CD4-positive, CD25-positive, alpha-beta regulatory T cell (primary cell): Measurements from ENCODE around the gene ASIC1. TPM values are rescaled to one million over a fixed set of nuclear protein-coding genes. Genes with fewer than 3 reads are reported as not detected.

Experiments
- ATAC-seq, 2 donors: fragments of 150-1000 bp; cut with Tn5 transposase; one replicate each; pipeline ENCODE4 v1.10.0; 2021; ENCODE audit warnings: low read depth in 2 of 2, moderate number of reproducible peaks in 2 of 2, moderate library complexity in 1 of 2
- DNase-seq, 3 donors: peaks; one replicate each; pipeline versions ENCODE4 v3.0.0 to v3.0.0-alpha.2; 2012 to 2022; ENCODE audit warnings: mixed read lengths in 1 of 3
- H3K27ac ChIP-seq: one replicate; pipeline ENCODE4 v1.7.0; 2013; ENCODE audit warnings: mild to moderate bottlenecking, low read length; ENCODE audit not compliant: insufficient read depth, poor library complexity, severe bottlenecking
- H3K27me3 ChIP-seq: one replicate; pipeline ENCODE4 v1.7.0; 2013; ENCODE audit warnings: low read length; ENCODE audit not compliant: control insufficient read depth, insufficient read depth
- H3K36me3 ChIP-seq: one replicate; pipeline ENCODE4 v1.7.0; 2013; ENCODE audit warnings: mild to moderate bottlenecking, low read length, moderate library complexity; ENCODE audit not compliant: control insufficient read depth, insufficient read depth
- H3K4me1 ChIP-seq: 2 replicates; pipeline ENCODE4 v1.7.0; 2013; ENCODE audit warnings: mild to moderate bottlenecking, low read length; ENCODE audit not compliant: insufficient read depth, control insufficient read depth, poor library complexity, severe bottlenecking
- H3K4me3 ChIP-seq: one replicate; pipeline ENCODE4 v1.7.0; 2013; ENCODE audit warnings: low read depth, mild to moderate bottlenecking, low read length, moderate library complexity
- H3K9me3 ChIP-seq, 2 experiments: 1 replicate in 1 of 2; 2 replicates in 1 of 2; pipeline ENCODE4 v1.7.0; 2013; ENCODE audit warnings: low read length in 2 of 2, mild to moderate bottlenecking in 1 of 2, moderate library complexity in 1 of 2; ENCODE audit not compliant: control insufficient read depth in 2 of 2
- H3K27ac Mint-ChIP-seq, 3 donors: one replicate each; pipeline ENCODE4 v1.8.0; 2020 to 2022; ENCODE audit warnings: mild to moderate bottlenecking in 3 of 3, mixed read lengths in 3 of 3, moderate library complexity in 2 of 3
- H3K27me3 Mint-ChIP-seq: one replicate; pipeline ENCODE4 v1.8.0; 2022; ENCODE audit warnings: mild to moderate bottlenecking, mixed read lengths
- H3K36me3 Mint-ChIP-seq: one replicate; pipeline ENCODE4 v1.8.0; 2020; ENCODE audit warnings: mixed read lengths
- H3K4me1 Mint-ChIP-seq, 4 donors: one replicate each; pipeline ENCODE4 v1.8.0; 2020 to 2022; ENCODE audit warnings: mixed read lengths in 4 of 4, mild to moderate bottlenecking in 1 of 4
- H3K4me3 Mint-ChIP-seq, 4 donors: one replicate each; pipeline ENCODE4 v1.8.0; 2020 to 2022; ENCODE audit warnings: mild to moderate bottlenecking in 4 of 4, mixed read lengths in 4 of 4, moderate library complexity in 3 of 4
- H3K9me3 Mint-ChIP-seq, 7 donors: one replicate each; pipeline ENCODE4 v1.8.0; 2020 to 2022; ENCODE audit warnings: mixed read lengths in 7 of 7, mild to moderate bottlenecking in 3 of 7, moderate library complexity in 2 of 7
- polyA plus RNA-seq, 4 donors: library from polyadenylated mRNA; unstranded; fragments of 300-500 nt; fragmentation: Illumina TruSeq; gene quantifications; one replicate each; pipeline ENCODE4 v1.2.3, GENCODE V29; 2021
- total RNA-seq: library from RNA; stranded (reverse); gene quantifications from one replicate; pipeline ENCODE4 v1.2.3, GENCODE V29; 2022

ASIC1 gene
- total and polyA plus RNA-seq, 5 donors from 2014 or later, result 0.47 to 2.1 (median 0.49) TPM; not detected in 1

DNA sequence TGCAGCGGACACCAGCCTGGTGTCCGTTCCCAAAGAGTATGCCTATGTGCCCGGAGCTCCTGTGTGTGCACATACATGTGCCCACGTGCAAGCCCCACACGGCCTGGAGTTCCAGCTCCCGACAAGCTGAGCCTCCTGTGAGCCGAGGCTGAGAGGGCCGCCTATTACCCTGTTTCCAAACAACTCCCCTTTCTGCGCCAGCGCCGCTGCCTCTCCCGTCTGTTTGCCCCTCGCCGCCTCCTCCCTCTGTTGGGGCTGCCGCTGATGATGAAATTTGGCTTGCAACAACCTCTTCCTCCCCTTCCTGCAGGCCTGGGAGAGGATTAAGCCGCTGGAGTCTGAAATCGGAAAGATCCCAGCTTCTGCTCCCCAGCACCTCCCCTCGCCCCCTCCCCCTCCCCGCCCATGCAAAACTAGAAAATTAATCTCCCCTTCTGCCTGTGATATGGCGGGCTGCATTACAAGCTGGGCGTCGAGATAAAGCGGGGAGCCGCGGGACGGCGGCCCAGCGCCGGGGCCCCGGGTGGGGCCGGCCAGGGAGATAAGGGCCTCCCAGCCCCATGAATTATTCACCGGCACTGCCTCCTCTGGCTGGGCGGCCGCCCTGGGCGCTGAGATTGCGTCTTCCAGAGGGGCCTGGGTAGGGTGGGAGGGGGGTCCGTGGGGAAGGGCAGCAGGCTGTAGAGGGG, 6.8 kb upstream of the ASIC1 start:
- Mint-ChIP-seq H3K9me3 (peaks cover 0 to 2% (median 0%) of the 10 kb centered on the region in 7 donors), H3K27ac (no peak overlapping the region), H3K4me3 (no peak overlapping the region), H3K4me1 (peaks cover 0 to 10% (median 1%) of the 10 kb centered on the region in 4 donors), H3K27me3 (peaks cover 63% of the 10 kb centered on the region), H3K36me3 (no peaks in the 10 kb centered on the region)
- Histone ChIP-seq H3K9me3 (no peaks in the 10 kb centered on the region), H3K4me3 (no peak overlapping the region), H3K36me3 (no peaks in the 10 kb centered on the region), H3K27ac (no peak overlapping the region), H3K4me1 (peaks cover 7% of the 10 kb centered on the region), H3K27me3 (peaks cover 27% of the 10 kb centered on the region)
- DNase-seq, result no peak
- ATAC-seq, result no peak

DNA sequence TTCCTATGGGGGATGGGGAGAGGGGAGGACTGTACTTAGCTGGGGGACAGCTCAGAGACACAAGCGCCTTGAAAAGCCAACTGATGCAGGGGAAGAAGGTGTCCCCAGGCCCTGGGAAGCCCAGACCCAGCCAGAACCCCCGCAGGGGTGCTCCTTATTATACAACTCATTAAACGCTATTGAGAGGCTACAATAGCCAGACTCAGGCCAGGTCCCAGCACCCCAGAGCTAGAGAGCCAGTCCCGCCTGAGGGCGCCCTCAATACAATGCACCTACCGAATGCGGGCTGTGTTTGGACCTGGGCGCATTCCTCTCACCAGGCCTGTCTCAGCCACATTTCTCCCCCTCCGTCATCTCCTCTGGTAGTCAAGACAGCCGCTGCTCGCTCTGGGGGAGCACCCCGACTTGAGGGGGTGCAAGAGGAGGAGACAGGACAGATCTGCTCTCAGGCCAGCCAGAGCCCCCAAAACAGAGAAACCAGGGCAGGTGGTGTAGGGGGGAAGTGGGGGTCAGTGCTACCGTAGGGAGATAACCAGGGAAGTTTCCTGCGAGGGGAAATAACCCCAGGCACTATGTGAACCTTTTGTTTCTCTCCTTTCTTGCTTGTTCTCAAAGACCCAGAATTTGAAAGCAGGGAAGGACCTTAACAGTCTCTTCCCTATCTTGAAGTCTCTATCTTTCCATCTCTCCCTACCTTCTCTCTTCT, 6.1 kb upstream of the ASIC1 start:
- peaks cover 14% of the 10 kb centered on the region for H3K4me1 ChIP-seq
- H3K27me3 ChIP-seq, result peaks cover 27% of the 10 kb centered on the region
- H3K4me1 Mint-ChIP-seq, result peaks cover 0 to 17% (median 7%) of the 10 kb centered on the region in 4 donors
- DNase-seq (no peak), ATAC-seq (no peak)
- peaks cover 0 to 2% (median 0%) of the 10 kb centered on the region in 7 donors for H3K9me3 Mint-ChIP-seq
- H3K36me3 ChIP-seq, result no peaks in the 10 kb centered on the region
- no peak overlapping the region for H3K27ac ChIP-seq
- no peak overlapping the region for H3K4me3 ChIP-seq
- peaks cover 70% of the 10 kb centered on the region for H3K27me3 Mint-ChIP-seq
- H3K36me3 Mint-ChIP-seq, result no peaks in the 10 kb centered on the region
- H3K9me3 ChIP-seq, result no peaks in the 10 kb centered on the region
- H3K4me3 Mint-ChIP-seq, result no peak overlapping the region
- peak overlapping the region in 1 of 3 donors; percentile 52 for H3K27ac Mint-ChIP-seq

DNA sequence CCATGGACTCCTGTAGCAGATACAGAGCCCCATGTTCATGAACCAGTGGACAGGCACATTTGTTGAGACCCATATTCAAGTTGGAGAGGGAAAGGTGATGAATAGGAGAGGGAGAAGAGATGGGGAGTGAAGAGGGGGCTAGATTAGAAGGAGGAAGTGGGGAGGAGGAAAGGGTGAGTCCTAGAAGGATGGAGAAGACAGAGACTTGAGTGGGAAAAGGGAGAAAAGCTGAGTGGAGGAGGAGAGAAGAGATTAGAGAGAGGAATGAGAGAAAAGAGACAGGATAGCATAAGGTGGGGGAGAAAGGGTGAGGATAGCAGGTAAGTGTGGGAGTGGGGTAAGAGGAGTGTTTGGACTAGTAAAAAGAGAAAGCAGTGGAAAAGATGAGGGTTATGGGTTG, 4.9 kb upstream of the ASIC1 start:
- Mint-ChIP-seq H3K9me3 (peaks cover 0 to 2% (median 0%) of the 10 kb centered on the region in 7 donors), H3K4me3 (no peak overlapping the region), H3K27ac (no peak overlapping the region), H3K27me3 (peaks cover 74% of the 10 kb centered on the region), H3K36me3 (no peaks in the 10 kb centered on the region), H3K4me1 (peaks cover 0 to 27% (median 17%) of the 10 kb centered on the region in 4 donors)
- Histone ChIP-seq H3K4me1 (peaks cover 23% of the 10 kb centered on the region), H3K4me3 (no peak overlapping the region), H3K27me3 (peaks cover 31% of the 10 kb centered on the region), H3K36me3 (no peaks in the 10 kb centered on the region), H3K27ac (no peak overlapping the region), H3K9me3 (no peaks in the 10 kb centered on the region)
- ATAC-seq (no peak), DNase-seq (no peak)

DNA sequence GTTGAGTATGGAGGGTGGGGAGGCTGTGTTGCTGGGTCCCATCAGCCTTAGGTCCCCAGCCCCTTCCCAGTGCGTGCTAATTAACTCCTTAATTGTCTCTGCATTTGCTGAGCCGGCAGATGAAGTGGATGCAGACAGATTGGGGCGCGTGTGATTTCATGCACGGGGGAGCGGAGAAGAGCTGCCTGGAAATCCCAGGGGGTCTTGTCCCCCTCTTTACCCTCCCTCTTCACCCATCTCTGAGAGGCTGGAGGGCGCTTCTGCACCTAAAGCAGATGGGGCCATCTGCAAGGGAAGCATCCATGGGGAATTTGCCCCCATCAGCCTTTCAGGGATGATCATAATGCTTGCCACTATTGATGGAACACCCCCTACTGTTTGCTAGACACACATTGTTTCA, 4.4 kb upstream of the ASIC1 start:
- Mint-ChIP-seq H3K9me3 (peaks cover 0 to 2% (median 0%) of the 10 kb centered on the region in 7 donors), H3K27me3 (peaks cover 69% of the 10 kb centered on the region), H3K27ac (no peak overlapping the region), H3K36me3 (no peaks in the 10 kb centered on the region), H3K4me3 (peak overlapping the region in 1 of 4 donors; percentile 40), H3K4me1 (peaks cover 0 to 28% (median 17%) of the 10 kb centered on the region in 4 donors)
- ATAC-seq (no peak), DNase-seq (no peak)
- H3K9me3 ChIP-seq, result no peaks in the 10 kb centered on the region
- H3K36me3 ChIP-seq, result no peaks in the 10 kb centered on the region
- H3K4me3 ChIP-seq, result no peak overlapping the region
- H3K4me1 ChIP-seq, result peaks cover 26% of the 10 kb centered on the region
- no peak overlapping the region for H3K27ac ChIP-seq
- H3K27me3 ChIP-seq, result peaks cover 26% of the 10 kb centered on the region

DNA sequence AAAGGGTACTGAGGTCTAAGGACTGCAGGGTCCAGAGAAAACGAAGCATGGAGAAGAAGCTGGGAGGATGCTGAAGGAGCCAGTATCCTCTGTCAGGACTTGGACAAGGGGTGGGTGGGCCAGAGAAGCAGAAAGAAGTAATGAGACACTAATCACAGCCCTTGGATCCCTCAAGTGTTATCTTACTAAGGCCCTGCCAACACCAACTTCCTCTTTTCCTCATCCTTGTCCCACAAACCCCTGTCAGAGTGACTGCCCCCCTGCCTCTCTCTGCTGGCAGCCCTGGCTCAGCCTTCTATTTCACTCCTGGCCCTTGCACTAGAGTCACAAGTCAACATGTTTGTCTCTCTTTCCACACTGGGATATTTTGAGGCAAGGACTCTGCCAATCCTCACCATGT, 3.8 kb upstream of the ASIC1 start:
- ATAC-seq (no peak), DNase-seq (no peak)
- Mint-ChIP-seq H3K27me3 (peaks cover 63% of the 10 kb centered on the region), H3K27ac (no peak overlapping the region), H3K36me3 (no peaks in the 10 kb centered on the region), H3K4me3 (peak overlapping the region in 1 of 4 donors; percentile 40), H3K9me3 (peaks cover 0 to 2% (median 0%) of the 10 kb centered on the region in 7 donors), H3K4me1 (peaks cover 0 to 32% (median 17%) of the 10 kb centered on the region in 4 donors)
- Histone ChIP-seq H3K4me1 (peaks cover 31% of the 10 kb centered on the region), H3K9me3 (no peaks in the 10 kb centered on the region), H3K4me3 (no peak overlapping the region), H3K27me3 (peaks cover 25% of the 10 kb centered on the region), H3K27ac (no peak overlapping the region), H3K36me3 (no peaks in the 10 kb centered on the region)

DNA sequence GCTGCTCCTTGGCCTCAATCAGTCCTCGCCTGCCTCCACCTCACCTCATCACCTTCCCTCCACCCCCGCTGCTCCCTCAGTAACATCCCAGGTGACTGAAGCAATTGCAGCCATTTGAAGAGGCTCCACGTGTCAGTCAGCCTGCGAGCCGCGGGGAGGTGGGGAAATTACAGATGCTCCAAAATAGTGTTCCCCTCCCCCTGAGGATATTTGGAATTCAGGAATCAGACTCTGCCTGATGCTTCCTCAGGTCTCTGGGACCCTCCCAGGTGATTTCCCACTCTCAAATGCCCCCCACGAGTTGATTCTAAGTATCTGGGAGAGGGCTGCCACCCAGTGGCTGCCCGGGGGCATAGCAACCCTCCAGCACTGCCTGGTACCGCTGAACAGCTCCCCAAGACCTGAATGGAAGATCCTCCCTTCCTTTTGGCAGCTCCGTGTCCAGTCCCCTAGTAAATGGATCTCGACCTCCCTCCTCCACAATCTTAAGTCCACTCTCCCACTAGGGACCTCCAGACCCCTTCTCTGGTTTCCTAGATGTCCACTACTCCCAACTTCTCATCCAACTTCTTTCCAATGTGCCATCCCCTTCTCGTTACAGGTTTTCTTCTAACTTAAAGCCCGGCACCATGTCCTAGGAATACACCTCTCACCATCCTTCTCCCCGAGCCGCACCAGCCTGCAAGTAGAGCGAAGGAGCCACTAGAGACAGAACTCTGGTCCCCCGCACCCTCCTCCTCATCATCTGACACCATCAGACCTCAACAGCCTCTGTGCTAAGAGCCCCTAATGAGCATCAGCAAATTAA, 1.4 kb upstream of the ASIC1 start:
- Histone ChIP-seq H3K27ac (no peak overlapping the region), H3K4me1 (peaks cover 31% of the 10 kb centered on the region), H3K27me3 (peaks cover 12% of the 10 kb centered on the region), H3K36me3 (no peaks in the 10 kb centered on the region), H3K4me3 (no peak overlapping the region), H3K9me3 (no peaks in the 10 kb centered on the region)
- DNase-seq, result peak; percentile 30 to 72 (median 61)
- Mint-ChIP-seq H3K4me3 (peak overlapping the region; percentile 69 to 78 (median 72)), H3K36me3 (no peaks in the 10 kb centered on the region), H3K4me1 (peaks cover 0 to 47% (median 24%) of the 10 kb centered on the region in 4 donors), H3K27ac (peak overlapping the region in 1 of 3 donors; percentile 40), H3K27me3 (peaks cover 53% of the 10 kb centered on the region), H3K9me3 (no peaks in the 10 kb centered on the region)
- ATAC-seq, result peak; percentile 48 to 49

DNA sequence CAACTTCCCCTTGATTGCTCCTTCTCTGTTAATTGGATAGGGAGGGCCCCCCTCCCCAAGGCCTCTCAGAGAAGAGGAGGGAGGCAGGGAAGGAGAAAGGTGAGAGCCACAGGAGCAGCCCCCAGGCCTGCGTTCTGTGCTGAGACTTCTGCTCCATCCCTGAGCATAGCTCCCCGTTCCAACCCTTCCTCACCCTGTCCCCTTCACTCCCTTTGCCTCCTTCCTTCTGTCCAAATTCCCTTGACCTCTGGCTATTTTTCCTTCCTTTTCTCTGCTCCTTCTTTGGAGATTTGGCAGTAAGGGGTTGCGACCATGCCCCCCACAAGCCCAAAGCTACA, 788 bp upstream of the ASIC1 start:
- Histone ChIP-seq H3K27ac (no peak overlapping the region), H3K4me3 (peak overlapping the region; percentile 45), H3K36me3 (no peaks in the 10 kb centered on the region), H3K4me1 (peaks cover 31% of the 10 kb centered on the region), H3K9me3 (no peaks in the 10 kb centered on the region), H3K27me3 (peaks cover 15% of the 10 kb centered on the region)
- peaks cover 0 to 43% (median 26%) of the 10 kb centered on the region in 4 donors for H3K4me1 Mint-ChIP-seq
- peak overlapping the region; percentile 70 to 89 (median 82) for H3K4me3 Mint-ChIP-seq
- H3K9me3 Mint-ChIP-seq, result no peaks in the 10 kb centered on the region
- H3K27ac Mint-ChIP-seq, result peak overlapping the region in 2 of 3 donors; percentile 26 to 47
- peaks cover 53% of the 10 kb centered on the region for H3K27me3 Mint-ChIP-seq
- ATAC-seq, result no peak
- no peak for DNase-seq
- H3K36me3 Mint-ChIP-seq, result no peaks in the 10 kb centered on the region
